C4-2B (cell line): ENCODE measurements around the gene CALHM2.
A peak's percentile ranks its signal among the peaks of the same experiment; 100 is the strongest.

ENCODE experiments used
- H3K27ac ChIP-seq: fragments of 450-650 bp; 2 replicates; pipeline ENCODE4 v1.5.1; 2017
- ZFX ChIP-seq: fragments of 450-650 bp; IDR thresholded peaks from 2 replicates; pipeline ENCODE4 v1.6.1; 2017
- TF ChIP-seq, protein P1 (sequence below): fragments of 450-650 bp; conservative IDR thresholded peaks from 2 replicates; pipeline ENCODE4 v1.5.1; 2017; ENCODE audit warnings: mild to moderate bottlenecking

The CALHM2 gene

DNA sequence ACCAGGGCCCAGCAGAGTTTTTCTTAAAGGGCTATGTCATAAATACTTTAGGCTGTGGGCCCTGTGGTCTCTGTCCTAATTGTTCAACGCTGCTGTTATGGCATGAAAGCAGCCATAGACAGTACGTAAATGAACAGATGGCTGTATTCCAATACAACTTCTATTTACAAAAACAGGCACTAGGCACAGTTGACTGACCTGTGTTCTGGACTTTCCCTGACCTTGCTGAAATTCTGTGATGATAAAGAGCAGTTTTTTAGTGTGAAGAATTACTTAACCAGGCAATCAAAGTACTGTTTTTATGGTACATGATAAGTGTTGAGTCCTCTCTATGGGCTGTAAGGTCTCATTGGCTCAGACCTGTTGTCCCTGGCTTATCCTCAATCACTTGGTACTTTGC, 38.6 kb downstream of the CALHM2 start:
- no peak for TF ChIP-seq ZFX
- TF ChIP-seq, protein P1, sequence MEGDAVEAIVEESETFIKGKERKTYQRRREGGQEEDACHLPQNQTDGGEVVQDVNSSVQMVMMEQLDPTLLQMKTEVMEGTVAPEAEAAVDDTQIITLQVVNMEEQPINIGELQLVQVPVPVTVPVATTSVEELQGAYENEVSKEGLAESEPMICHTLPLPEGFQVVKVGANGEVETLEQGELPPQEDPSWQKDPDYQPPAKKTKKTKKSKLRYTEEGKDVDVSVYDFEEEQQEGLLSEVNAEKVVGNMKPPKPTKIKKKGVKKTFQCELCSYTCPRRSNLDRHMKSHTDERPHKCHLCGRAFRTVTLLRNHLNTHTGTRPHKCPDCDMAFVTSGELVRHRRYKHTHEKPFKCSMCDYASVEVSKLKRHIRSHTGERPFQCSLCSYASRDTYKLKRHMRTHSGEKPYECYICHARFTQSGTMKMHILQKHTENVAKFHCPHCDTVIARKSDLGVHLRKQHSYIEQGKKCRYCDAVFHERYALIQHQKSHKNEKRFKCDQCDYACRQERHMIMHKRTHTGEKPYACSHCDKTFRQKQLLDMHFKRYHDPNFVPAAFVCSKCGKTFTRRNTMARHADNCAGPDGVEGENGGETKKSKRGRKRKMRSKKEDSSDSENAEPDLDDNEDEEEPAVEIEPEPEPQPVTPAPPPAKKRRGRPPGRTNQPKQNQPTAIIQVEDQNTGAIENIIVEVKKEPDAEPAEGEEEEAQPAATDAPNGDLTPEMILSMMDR = no peak
- no peak overlapping the region for H3K27ac ChIP-seq

DNA sequence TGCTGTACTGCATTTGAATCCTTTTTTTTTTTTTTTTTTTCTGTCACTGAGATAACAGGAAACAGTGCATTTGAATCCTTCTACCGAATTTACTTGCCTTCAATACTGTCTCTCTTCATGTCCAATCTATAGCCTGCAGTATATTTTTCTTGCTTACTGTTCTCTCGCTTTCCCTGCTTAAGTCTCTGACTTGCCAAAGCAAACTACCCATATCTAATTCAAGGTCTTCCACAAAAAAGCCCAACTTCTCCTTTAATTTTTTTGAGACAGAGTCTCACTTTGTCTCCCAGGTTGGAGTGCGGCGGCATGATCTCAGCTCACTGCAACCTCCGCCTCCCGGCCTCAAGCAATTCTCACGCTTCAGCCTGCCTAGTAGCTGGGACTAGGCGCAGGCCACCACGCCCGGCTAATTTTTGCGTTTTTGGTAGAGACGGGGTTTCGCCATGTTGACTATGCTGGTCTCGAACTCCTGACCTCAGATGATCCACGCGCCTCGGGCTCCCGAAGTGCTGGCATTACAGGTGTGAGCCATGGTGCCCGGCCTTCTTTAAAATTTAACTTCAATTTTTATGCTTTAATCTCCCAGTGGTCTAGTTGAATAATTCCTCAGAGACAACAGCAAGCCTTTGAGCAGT, 54.9 kb downstream of the CALHM2 start:
- no peak for TF ChIP-seq ZFX
- TF ChIP-seq, protein P1 = no peak
- H3K27ac ChIP-seq = peak overlapping the region; percentile 94

- no peak for TF ChIP-seq ZFX
- TF ChIP-seq, protein P1 = no peak
- H3K27ac ChIP-seq = peak overlapping the region; percentile 94
Measured at GRCh38 chr10:103396789-103397087, 55.4 kb downstream of the CALHM2 start.
